Calu3 (cell line): ENCODE measurements around the gene C1D. TPM values are rescaled to one million over a fixed set of nuclear protein-coding genes. Genes with fewer than 3 reads are reported as not detected.
A peak's percentile ranks its signal among the peaks of the same experiment; 100 is the strongest.

Experiments
- Bru-seq: library from RNA; stranded (reverse); fragments of 400-500 nt; gene quantifications from one replicate; lab custom pipeline; 2021; lab: Mats Ljungman, UMichigan
- BruChase-seq, 2 experiments: library from RNA; stranded (reverse); fragments of 400-500 nt; gene quantifications; one replicate each; lab custom pipeline; 2021; lab: Mats Ljungman, UMichigan
- BruUV-seq: library from RNA; stranded (reverse); fragments of 400-500 nt; replicated peaks from 2 replicates; lab custom pipeline; 2021; lab: Mats Ljungman, UMichigan
- CTCF ChIA-PET: fragments of 300-600 bp; sonication (Branson Sonifier 250); formaldehyde crosslinking; loops from one replicate; lab custom pipeline; 2022; ENCODE audit warnings: antibody characterized with exemption; lab: Charles Lee
- DNase-seq: peaks from one replicate; pipeline ENCODE4 v3.0.0; 2022
- H3K27ac Mint-ChIP-seq: one replicate; pipeline ENCODE4 v1.8.0; 2022; ENCODE audit warnings: mixed read lengths; ENCODE audit not compliant: unreplicated experiment
- H3K27me3 Mint-ChIP-seq: one replicate; pipeline ENCODE4 v1.8.0; 2022; ENCODE audit warnings: mixed read lengths; ENCODE audit not compliant: unreplicated experiment
- H3K36me3 Mint-ChIP-seq: one replicate; pipeline ENCODE4 v1.8.0; 2022; ENCODE audit warnings: mild to moderate bottlenecking, moderate library complexity, mixed read lengths; ENCODE audit not compliant: insufficient read depth, unreplicated experiment
- H3K4me1 Mint-ChIP-seq: one replicate; pipeline ENCODE4 v1.8.0; 2022; ENCODE audit warnings: mild to moderate bottlenecking, low read depth, mixed read lengths; ENCODE audit not compliant: unreplicated experiment
- H3K4me3 Mint-ChIP-seq: one replicate; pipeline ENCODE4 v1.8.0; 2022; ENCODE audit warnings: mild to moderate bottlenecking, low read depth, moderate library complexity, mixed read lengths; ENCODE audit not compliant: unreplicated experiment
- H3K9me3 Mint-ChIP-seq: one replicate; pipeline ENCODE4 v1.8.0; 2022; ENCODE audit warnings: low read depth, mixed read lengths; ENCODE audit not compliant: unreplicated experiment
- CTCF ChIP-seq: fragments of 200-600 bp; IDR thresholded peaks from one replicate; pipeline ENCODE4 v1.8.0; 2022; ENCODE audit warnings: antibody characterized with exemption; ENCODE audit not compliant: unreplicated experiment
- intact Hi-C: fragments of 100-400 bp; cut with micrococcal nuclease; formaldehyde crosslinking; loops from one replicate; pipeline ENCODE4 v1.10.0; 2022; ENCODE audit not compliant: unreplicated experiment
- long read RNA-seq: library from polyadenylated mRNA; stranded (forward); transcript quantifications from one replicate; pipeline ENCODE4 v2.0.0, GENCODE V29; 2022
- total RNA-seq: library from RNA; stranded (reverse); gene quantifications from 2 replicates; pipeline ENCODE4 v1.2.3, GENCODE V29; 2022

Gene C1D, protein sequence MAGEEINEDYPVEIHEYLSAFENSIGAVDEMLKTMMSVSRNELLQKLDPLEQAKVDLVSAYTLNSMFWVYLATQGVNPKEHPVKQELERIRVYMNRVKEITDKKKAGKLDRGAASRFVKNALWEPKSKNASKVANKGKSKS
- total RNA-seq (21.0 and 24.7 TPM in 2 replicates), Bru-seq, nascent RNA (percentile 88 among the genes with signal in this experiment), BruChase-seq, experiment 1, labeled RNA remaining after a 6-hour chase (percentile 81 among the genes with signal in this experiment), BruChase-seq, experiment 2, labeled RNA remaining after a 2-hour chase (percentile 82 among the genes with signal in this experiment)
- long read RNA-seq, transcript C1D-201 (5 exons, 2,233 nt) = minor isoform, 11 of 56 reads
- long read RNA-seq, transcript C1D-204 (5 exons, 736 nt) = major isoform, 32 of 56 reads
- long read RNA-seq, partial matches to known transcripts = 1 of 56 reads
- long read RNA-seq, other reads (novel, unspliced or antisense) = 11 of 56 reads

- Mint-ChIP-seq H3K4me1 (peaks cover 9% of the 10 kb centered on the region), H3K27me3 (peaks cover 19% of the 10 kb centered on the region), H3K27ac (peak within 1 kb of the TSS; percentile 99), H3K36me3 (peaks cover 12% of the 10 kb centered on the region), H3K4me3 (peak within 1 kb of the TSS; percentile 82), H3K9me3 (peaks cover 4% of the 10 kb centered on the region)
- intact Hi-C loops = no loop called here
- no peak for TF ChIP-seq CTCF
- no TSS peak for BruUV-seq
- DNase-seq = peak; percentile 93
- CTCF ChIA-PET = no interaction called here
Measured at GRCh38 chr2:68062680-68063387, at the start of gene C1D. Gene C1D, minus strand, starts transcription at chr2:68063004. Its CDS starts 15,694 bp downstream, at chr2:68047310.

DNA sequence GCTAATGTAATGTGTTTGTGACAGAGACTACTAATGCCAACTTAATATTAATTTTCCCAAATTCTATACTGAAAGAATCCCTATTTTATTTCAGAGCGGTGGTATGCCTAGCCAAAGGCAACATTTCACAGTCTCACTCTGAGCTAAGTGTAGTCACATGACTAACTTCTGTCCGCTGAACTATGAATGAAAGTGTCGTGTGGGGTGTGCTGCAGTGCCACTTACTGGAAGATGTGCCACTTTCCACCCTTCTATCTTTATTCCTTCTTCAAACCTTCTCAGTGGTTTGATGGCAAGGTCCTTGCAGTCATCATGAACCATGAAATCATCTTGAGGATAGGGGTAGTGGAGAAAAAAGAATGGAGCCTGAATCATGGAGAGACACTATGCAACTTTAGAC, 47.3 kb upstream of the C1D start:
- TF ChIP-seq CTCF = no peak
- Mint-ChIP-seq H3K27ac (no peak overlapping the region), H3K27me3 (no peaks in the 10 kb centered on the region), H3K9me3 (peaks cover 5% of the 10 kb centered on the region), H3K4me1 (no peaks in the 10 kb centered on the region), H3K36me3 (no peaks in the 10 kb centered on the region), H3K4me3 (no peak overlapping the region)
- intact Hi-C loops = no loop called here
- CTCF ChIA-PET = no interaction called here
- DNase-seq = no peak
- BruUV-seq = no TSS peak

DNA sequence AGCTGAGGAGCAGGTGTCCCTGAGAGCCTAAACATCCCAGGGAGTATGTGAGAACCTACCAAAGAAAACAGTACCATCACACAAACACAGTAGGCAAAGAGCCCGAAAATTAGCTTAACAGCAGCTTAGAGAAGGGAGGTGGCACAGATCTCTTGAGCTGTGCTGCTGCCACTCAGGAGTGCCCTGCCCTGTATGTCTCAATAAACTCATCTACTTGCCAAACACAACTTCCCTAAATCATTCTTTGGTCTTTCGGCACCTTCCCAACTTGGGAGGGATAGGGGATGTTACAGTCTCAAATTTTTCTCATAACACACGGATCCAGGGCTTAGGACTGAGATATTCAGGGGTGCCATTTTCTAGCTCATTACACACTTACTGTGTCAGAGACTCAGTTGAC, 45.3 kb upstream of the C1D start:
- intact Hi-C loops = no loop called here
- Mint-ChIP-seq H3K9me3 (peaks cover 5% of the 10 kb centered on the region), H3K4me3 (no peak overlapping the region), H3K27ac (no peak overlapping the region), H3K4me1 (no peaks in the 10 kb centered on the region), H3K27me3 (no peaks in the 10 kb centered on the region), H3K36me3 (no peaks in the 10 kb centered on the region)
- CTCF ChIA-PET = no interaction called here
- no TSS peak for BruUV-seq
- TF ChIP-seq CTCF = no peak
- DNase-seq = no peak

DNA sequence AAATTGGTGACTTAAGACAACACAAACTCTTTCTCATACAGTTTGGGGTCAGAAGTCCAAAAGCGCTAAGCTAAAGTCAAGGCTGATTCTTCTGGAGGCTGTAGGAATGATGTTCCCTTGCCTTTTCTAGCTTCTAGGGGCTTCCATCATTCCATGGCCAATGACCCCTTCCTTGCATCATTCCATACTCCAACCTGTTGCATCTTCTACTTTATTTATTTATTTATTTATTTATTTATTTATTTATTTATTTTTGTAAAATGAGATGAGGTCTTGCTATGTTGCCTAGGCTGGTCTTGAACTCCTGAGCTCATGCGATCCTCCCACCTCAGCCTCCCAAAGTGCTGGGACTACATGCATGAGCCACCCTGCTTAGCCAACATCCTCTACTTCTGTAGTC, 44.7 kb upstream of the C1D start:
- no peaks in the 10 kb centered on the region for H3K4me1 Mint-ChIP-seq
- CTCF ChIA-PET = no interaction called here
- no peak overlapping the region for H3K4me3 Mint-ChIP-seq
- peaks cover 5% of the 10 kb centered on the region for H3K9me3 Mint-ChIP-seq
- no peak for TF ChIP-seq CTCF
- H3K36me3 Mint-ChIP-seq = no peaks in the 10 kb centered on the region
- no peak for DNase-seq
- no peaks in the 10 kb centered on the region for H3K27me3 Mint-ChIP-seq
- BruUV-seq = no TSS peak
- H3K27ac Mint-ChIP-seq = no peak overlapping the region
- intact Hi-C loops = no loop called here
